NOMO-1 treated with DMSO at 0.1 percent for 48 hours (cell line): ENCODE data around the gene GALE.
"Not testable (repeated sequence)": the region's sequence is repeated elsewhere in the genome, so short reads cannot be mapped to it uniquely, and the experiment has no call there.

ENCODE experiments used
- DNase-seq: peaks from one replicate; lab custom pipeline; 2025; ENCODE audit not compliant: unreplicated experiment; lab: John Stamatoyannopoulos, UW

Gene GALE

GRCh38 chr1:23800400-23801337, at the start of gene GALE:
Gene GALE, minus strand, starts transcription at chr1:23800754. Its CDS starts 1,747 bp downstream, at chr1:23799007.
- peak; percentile 89 for DNase-seq

DNA sequence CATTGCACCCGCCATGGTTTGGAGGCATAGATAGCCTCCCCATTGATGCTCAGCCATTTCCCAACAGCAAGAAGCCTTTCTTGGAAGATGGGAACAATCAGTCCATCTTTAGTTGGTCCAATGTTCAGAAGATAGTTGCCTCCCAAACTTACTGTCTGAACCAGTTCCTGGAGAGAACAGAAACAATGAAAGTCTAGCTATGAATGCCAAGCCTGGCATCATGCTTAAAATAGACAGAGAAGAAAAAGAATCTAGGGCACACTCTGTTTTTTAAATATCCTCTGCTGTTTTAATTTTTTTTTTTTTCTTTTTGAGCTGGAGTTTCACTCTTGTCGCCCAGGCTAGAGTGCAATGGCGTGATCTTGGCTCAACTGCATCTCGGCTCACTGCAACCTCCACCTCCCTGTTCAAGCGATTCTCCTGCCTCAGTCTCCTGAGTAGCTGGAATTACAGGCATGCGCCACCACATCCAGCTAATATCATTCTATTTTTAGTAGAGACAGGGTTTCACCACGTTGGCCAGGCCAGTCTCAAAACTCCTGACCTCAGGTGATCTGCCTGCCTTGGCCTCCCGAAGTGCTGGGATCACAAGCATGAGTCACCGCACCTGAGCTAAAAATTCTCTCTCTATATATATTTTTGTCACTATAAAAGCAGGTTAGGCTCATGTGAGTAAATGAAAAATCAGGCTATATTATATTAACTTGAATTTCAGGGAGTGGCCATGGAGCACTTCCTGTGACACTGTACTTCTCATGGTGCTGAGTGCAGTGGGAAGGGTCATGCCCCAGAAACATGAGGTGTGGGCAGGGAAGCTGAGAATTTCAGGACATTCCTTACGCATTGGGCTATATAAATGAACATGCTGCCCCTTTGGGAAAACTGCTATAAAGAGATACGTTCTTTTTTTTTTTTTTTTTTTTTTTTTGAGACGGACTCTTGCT, 48.4 kb upstream of the GALE start:
- no peak for DNase-seq

DNA sequence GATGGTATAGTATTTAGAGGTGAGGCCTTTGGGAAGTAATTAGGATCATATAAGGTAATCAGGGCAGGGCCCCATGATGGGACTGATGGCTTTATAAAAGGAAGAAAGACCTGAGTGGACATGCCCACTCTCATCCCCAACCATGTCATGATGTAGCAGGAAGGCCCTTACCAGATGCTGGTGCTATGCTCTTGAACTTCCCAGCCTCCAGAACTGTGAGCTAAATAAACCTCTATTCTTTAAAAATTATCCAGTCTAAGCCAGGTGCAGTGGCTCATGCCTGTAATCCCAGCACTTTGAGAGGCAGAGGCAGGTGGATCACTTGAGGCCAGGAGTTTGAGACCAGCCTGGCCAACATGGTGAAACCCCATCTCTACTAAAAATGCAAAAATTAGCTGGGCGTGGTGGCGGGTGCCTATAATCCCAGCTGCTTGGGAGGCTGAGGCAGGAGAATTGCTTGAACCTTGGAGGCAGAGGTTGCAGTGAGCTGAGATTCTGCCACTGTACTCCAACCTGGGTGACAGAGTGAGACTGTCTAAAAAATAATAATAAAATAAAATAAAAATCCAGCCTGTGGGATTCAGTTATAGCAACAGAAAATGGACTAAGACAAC, 47.0 kb upstream of the GALE start:
- DNase-seq = not testable (repeated sequence)

DNA sequence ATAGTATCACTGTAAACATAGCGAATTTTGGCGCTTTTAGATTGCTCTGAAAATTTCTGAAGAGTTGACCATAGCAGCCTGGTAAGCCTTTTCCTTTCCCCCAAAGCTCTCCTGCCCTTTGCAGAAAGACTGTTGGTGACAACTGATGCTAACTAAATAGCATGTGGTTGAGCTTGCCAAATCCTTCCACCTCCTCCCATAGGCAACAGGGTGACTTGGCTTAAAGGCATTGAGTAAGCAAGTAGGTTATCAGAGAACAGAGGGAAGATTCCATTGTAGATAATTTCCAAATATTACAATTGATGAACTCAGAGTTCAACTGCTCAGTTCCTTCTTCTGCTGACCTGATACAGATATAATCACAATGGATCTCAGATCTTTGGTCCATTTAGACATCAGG, 44.6 kb upstream of the GALE start:
- no peak for DNase-seq

DNA sequence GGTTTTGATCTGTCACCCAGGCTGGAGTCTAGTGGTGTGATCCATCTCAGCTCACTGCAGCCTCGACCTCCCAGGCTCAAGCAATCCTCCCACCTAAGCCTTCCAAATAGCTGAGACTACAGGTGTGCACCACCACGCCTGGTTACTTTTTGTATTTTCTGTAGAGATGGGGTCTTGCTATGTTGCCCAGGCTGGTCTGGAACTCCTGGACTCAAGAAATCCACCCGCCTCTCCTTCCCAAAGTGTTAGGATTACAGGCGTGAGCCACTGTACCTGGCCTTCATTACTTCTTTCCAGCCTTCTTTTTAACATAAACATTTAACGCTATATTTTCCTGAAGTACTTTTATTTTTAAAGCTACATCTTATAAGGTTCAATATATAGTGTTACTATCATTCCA, 43.1 kb upstream of the GALE start:
- no peak for DNase-seq

GRCh38 chr1:23838401-23838866, 37.9 kb upstream of the GALE start:
- DNase-seq = peak; percentile 48

DNA sequence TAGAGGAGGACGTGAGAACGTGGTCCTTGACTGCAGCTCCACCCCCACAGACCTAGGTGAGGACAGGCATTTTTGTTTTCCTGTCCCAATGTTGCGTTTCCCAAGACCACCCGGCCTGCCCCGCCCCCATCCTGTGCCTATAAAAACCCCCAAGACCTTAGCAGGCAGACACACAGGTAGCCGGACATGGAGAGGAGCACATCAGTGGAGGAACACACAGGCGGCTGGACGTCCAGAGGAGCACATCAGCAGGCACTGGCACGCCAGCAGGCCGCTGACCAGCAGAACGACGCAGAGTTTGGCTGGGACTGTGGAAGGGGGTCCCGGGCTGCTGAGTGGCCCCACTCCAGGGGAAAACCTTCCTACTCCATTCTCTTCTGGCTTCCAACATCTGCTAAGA, 37.4 kb upstream of the GALE start:
- no peak for DNase-seq

DNA sequence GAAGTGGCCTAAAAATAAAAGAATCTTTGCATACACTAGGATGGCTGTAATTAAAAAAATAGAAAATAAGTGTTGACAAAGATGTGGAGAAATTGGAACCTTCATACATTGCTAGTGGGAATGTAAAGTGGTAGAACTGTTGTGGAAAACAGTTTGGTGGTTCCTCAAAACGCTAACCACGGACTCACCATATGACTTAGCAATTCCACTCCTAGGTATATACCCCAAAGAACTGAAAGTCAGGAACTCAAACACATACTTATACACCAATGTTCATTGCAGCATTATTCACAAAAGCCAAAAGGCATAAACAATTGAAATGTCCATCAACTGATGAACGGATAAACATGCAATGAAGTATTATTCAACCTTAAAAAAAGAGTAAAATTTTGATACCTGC, 35.5 kb upstream of the GALE start:
- DNase-seq = peak; percentile 17

DNA sequence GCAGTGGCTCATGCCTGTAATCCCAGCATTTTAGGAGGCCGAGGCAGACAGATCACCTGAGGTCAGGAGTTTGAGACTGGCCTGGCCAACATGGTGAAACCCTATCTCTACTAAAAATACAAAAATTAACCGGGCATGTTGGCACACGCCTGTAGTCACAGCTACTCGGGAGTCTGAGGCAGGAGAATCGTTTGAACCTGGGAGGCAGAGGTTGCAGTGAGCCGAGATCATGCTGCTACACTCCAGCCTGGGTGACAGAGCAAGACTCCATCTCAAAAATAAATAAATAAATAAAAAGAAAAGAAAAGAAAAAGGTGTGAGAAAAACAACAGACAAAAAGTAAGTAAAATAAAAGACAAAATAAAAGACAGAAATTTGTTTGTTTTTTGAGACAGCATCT, 33.6 kb upstream of the GALE start:
- DNase-seq = not testable (repeated sequence)

GRCh38 chr1:23827717-23828116, 27.2 kb upstream of the GALE start:
- DNase-seq = no peak

- not testable (repeated sequence) for DNase-seq
These were observed 26.0 kb upstream of the GALE start for GRCh38 chr1:23826590-23826989.

- DNase-seq = no peak
These were observed 25.4 kb upstream of the GALE start for GRCh38 chr1:23825762-23826522.

- DNase-seq = peak; percentile 90
These were observed 24.7 kb upstream of the GALE start, which contains the start of gene HMGCL for GRCh38 chr1:23825076-23825761. Gene HMGCL, minus strand, starts transcription at chr1:23825429. Its CDS starts 14 bp downstream, at chr1:23825415.

GRCh38 chr1:23824711-23825075, 24.1 kb upstream of the GALE start:
- no peak for DNase-seq

GRCh38 chr1:23823767-23824166, 23.2 kb upstream of the GALE start:
- DNase-seq = no peak

GRCh38 chr1:23817633-23818032, 17.1 kb upstream of the GALE start:
- no peak for DNase-seq

GRCh38 chr1:23816906-23817305, 16.4 kb upstream of the GALE start:
- no peak for DNase-seq

- no peak for DNase-seq
These were observed 15.8 kb upstream of the GALE start for GRCh38 chr1:23816361-23816760.

DNA sequence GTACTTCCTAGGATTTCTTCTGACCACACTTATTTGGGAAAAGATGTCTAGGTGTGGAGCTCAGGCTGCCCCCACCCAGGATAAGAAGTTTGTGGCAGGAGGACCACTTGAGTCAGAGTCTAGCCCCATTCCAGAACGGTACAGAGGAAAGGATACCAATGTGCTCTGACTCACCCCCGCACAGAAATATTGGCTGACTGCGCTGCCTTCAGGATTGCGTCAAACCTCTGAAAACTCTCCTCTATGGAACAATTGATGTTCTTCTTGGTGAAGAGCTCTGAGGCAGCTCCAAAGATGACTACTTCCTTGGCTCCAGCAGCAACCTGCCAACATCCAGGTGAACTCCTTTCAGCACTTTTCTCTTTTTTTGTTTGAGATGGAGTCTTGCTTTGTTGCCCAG, 13.5 kb upstream of the GALE start:
- no peak for DNase-seq
